Measurements from ENCODE around the gene DAPP1.
"Not testable (repeated sequence)": the region's sequence is repeated elsewhere in the genome, so short reads cannot be mapped to it uniquely, and the experiment has no call there.

DAPP1 gene, protein sequence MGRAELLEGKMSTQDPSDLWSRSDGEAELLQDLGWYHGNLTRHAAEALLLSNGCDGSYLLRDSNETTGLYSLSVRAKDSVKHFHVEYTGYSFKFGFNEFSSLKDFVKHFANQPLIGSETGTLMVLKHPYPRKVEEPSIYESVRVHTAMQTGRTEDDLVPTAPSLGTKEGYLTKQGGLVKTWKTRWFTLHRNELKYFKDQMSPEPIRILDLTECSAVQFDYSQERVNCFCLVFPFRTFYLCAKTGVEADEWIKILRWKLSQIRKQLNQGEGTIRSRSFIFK

GRCh38 chr4:99816545-99817308, at the start of gene DAPP1:
Gene DAPP1, plus strand, starts transcription at chr4:99816827. Its CDS starts 87 bp downstream, at chr4:99816914.
- no peak within 1 kb of the TSS for H3K4me3 ChIP-seq (ENCODE audit: low read depth, low read length)
- no peak for TF ChIP-seq CTCF (IDR thresholded peaks at IDR 0.05; ENCODE audit: control insufficient read depth, extremely low read depth, insufficient read depth)

DNA sequence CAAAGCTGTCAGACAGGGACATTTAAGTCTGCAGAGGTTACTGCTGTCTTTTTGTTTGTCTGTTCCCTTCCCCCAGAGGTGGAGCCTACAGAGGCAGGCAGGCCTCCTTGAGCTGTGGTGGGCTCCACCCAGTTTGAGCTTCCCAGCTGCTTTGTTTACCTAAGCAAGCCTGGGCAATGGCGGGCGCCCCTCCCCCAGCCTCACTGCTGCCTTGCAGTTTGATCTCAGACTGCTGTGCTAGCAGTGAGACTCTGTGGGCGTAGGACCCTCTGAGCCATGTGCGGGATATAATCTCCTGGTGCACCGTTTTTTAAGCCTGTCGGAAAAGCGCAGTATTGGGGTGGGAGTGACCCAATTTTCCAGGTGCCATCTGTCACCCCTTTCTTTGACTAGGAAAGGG, 45.8 kb upstream of the DAPP1 start:
- DNase-seq (ENCODE audit: low read depth); H3K4me3 ChIP-seq (ENCODE audit: low read depth, low read length): not testable (repeated sequence)

More at GRCh38 chr4:99816545-99817308, at the start of gene DAPP1:
- DNase-seq (ENCODE audit: low read depth) = no peak

- H3K4me3 ChIP-seq (ENCODE audit: low read depth, low read length) = no peak overlapping the region
- no peak for TF ChIP-seq CTCF (IDR thresholded peaks at IDR 0.05; ENCODE audit: control insufficient read depth, extremely low read depth, insufficient read depth)
- no peak for DNase-seq (ENCODE audit: low read depth)
Observed at GRCh38 chr4:99783940-99784339, 32.7 kb upstream of the DAPP1 start.

GRCh38 chr4:99784842-99785241, 31.8 kb upstream of the DAPP1 start:
- DNase-seq (ENCODE audit: low read depth) = no peak
- no peak overlapping the region for H3K4me3 ChIP-seq (ENCODE audit: low read depth, low read length)
- TF ChIP-seq CTCF (IDR thresholded peaks at IDR 0.05; ENCODE audit: control insufficient read depth, extremely low read depth, insufficient read depth) = no peak

GRCh38 chr4:99790796-99791617, 25.6 kb upstream of the DAPP1 start:
- DNase-seq (ENCODE audit: low read depth) = no peak

DNA sequence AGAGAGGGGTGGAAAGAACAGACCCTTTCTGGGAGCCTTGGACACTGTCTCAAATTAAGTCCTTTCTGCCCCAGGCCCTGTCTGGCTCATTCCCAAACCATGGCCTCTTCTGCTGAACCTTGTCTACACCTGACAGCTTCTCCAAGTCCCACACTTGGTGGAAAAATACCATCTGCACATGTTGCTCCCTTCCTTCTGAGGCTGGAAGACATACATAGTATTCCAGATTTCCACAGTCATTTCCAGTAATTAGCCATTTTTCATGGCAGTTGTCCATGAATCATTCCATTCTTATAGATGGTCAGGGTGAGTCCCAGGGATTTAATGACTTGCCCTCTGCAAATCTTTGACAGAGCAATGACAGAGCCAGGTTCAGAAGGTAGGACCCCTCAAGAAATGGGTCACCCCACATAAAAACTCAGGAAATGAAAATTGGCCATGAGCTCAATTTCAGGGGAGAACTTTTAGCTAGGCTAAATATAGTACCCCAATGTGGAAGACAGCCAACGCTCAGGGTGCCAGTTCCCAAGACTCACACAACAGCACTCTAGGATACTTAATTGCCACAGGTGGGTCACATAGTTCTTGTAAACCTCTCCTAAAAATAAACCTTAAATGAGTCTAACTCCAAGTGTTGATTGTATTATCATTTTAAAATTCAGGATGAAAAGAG, 16.2 kb upstream of the DAPP1 start:
- DNase-seq (ENCODE audit: low read depth) = no peak
- H3K4me3 ChIP-seq (ENCODE audit: low read depth, low read length) = no peak overlapping the region
- TF ChIP-seq CTCF (IDR thresholded peaks at IDR 0.05; ENCODE audit: control insufficient read depth, extremely low read depth, insufficient read depth) = no peak

More at GRCh38 chr4:99790796-99791617, 25.6 kb upstream of the DAPP1 start:
- TF ChIP-seq CTCF (IDR thresholded peaks at IDR 0.05; ENCODE audit: control insufficient read depth, extremely low read depth, insufficient read depth) = no peak
- no peak overlapping the region for H3K4me3 ChIP-seq (ENCODE audit: low read depth, low read length)

Data from LNCaP clone FGC (cell line).